GM12878 (cell line): ENCODE measurements around the gene ZNF532. TPM values are rescaled to one million over a fixed set of nuclear protein-coding genes. Genes with fewer than 3 reads are reported as not detected.

Source experiments
- ATAC-seq: fragments of 200-7000 bp; cut with Tn5 transposase; 3 replicates; pipeline ENCODE4 v1.9.1; 2020; ENCODE audit warnings: mild to moderate bottlenecking, moderate library complexity
- BruUV-seq: library from RNA; stranded (reverse); fragments of 400-500 nt; replicated peaks from 2 replicates; lab custom pipeline; 2021; lab: Mats Ljungman, UMichigan
- CTCF ChIA-PET: fragments of 300-600 bp; sonication (Branson Sonifier 250); formaldehyde crosslinking; extraction: SDS; loops from one replicate; lab custom pipeline; 2021; ENCODE audit warnings: inconsistent platforms; lab: Yijun Ruan, JAX
- POLR2A ChIA-PET: fragments of 350-600 bp; formaldehyde crosslinking; extraction: SDS; loops from one replicate; lab custom pipeline; 2021; ENCODE audit warnings: inconsistent platforms; lab: Charles Lee
- RAD21 ChIA-PET: fragments of 300-600 bp; sonication (Branson Sonifier 250); formaldehyde crosslinking; loops from one replicate; lab custom pipeline; 2023; ENCODE audit warnings: antibody characterized with exemption; ENCODE audit not compliant: unreplicated experiment; lab: Charles Lee
- SMC1A ChIA-PET: fragments of 300-600 bp; sonication (Branson Sonifier 250); formaldehyde crosslinking; loops from one replicate; lab custom pipeline; 2023; ENCODE audit not compliant: unreplicated experiment, uncharacterized antibody; lab: Charles Lee
- DNase-seq: peaks from one replicate; pipeline ENCODE4 v3.0.0-alpha.2; 2011; ENCODE audit warnings: low read depth, low spot score
- FAIRE-seq: peaks from 3 replicates; lab custom pipeline; 2011; peaks lifted over from hg19 to GRCh38; lab: Jason Lieb, UNC
- H2AFZ ChIP-seq: 2 replicates; pipeline ENCODE4 v1.6.0; 2011; ENCODE audit warnings: low read depth, low read length, control low read depth; ENCODE audit not compliant: control insufficient read depth
- H3K27ac ChIP-seq: 2 replicates; pipeline ENCODE4 v1.5.1; 2011; ENCODE audit warnings: control low read depth; ENCODE audit not compliant: control insufficient read depth, insufficient read depth
- H3K27me3 ChIP-seq, 2 experiments: replicated peaks in 1 of 2; 2 replicates each; pipeline versions ENCODE4 v1.6.0 to v1.6.1; 2011; ENCODE audit warnings: low read length in 1 of 2; ENCODE audit not compliant: control insufficient read depth in 2 of 2, insufficient read depth in 2 of 2
- H3K36me3 ChIP-seq, 2 experiments: 2 replicates each; pipeline ENCODE4 v1.5.1; 2011; ENCODE audit warnings: low read length in 1 of 2; ENCODE audit not compliant: control insufficient read depth in 2 of 2, insufficient read depth in 2 of 2
- H3K4me1 ChIP-seq: 2 replicates; pipeline ENCODE4 v1.6.1; 2011; ENCODE audit warnings: mild to moderate bottlenecking, low read length, moderate library complexity, mixed read lengths; ENCODE audit not compliant: control insufficient read depth, insufficient read depth
- H3K4me2 ChIP-seq: 2 replicates; pipeline ENCODE4 v1.6.0; 2011; ENCODE audit warnings: control low read depth; ENCODE audit not compliant: control insufficient read depth, insufficient read depth
- H3K4me3 ChIP-seq: fragments of 200-600 bp; sonication (generic); 2 replicates; pipeline ENCODE4 v1.5.1; 2016
- H3K79me2 ChIP-seq: 2 replicates; pipeline ENCODE4 v1.6.0; 2011; ENCODE audit warnings: low read length; ENCODE audit not compliant: control insufficient read depth, insufficient read depth
- H3K9ac ChIP-seq: 2 replicates; pipeline ENCODE4 v1.8.0; 2011; ENCODE audit warnings: low read length, control low read depth, mixed read lengths; ENCODE audit not compliant: control insufficient read depth, insufficient read depth
- H3K9me3 ChIP-seq: replicated peaks from 3 replicates; pipeline ENCODE4 v1.5.1; 2011; ENCODE audit warnings: mild to moderate bottlenecking, low read length; ENCODE audit not compliant: control insufficient read depth, insufficient read depth
- H4K20me1 ChIP-seq: 2 replicates; pipeline ENCODE4 v1.6.0; 2011; ENCODE audit not compliant: control insufficient read depth, insufficient read depth
- CBX3 ChIP-seq: fragments of 200-600 bp; sonication (generic); IDR thresholded peaks from 2 replicates; pipeline ENCODE4 v1.6.1; 2016; ENCODE audit warnings: low read depth, borderline replicate concordance
- CHD4 ChIP-seq: fragments of 200-600 bp; sonication (generic); IDR thresholded peaks from 2 replicates; pipeline ENCODE4 v1.6.1; 2016; ENCODE audit warnings: mild to moderate bottlenecking
- CREB1 ChIP-seq: IDR thresholded peaks from 2 replicates; pipeline ENCODE4 v1.6.1; 2012; ENCODE audit warnings: low read depth, mild to moderate bottlenecking, inconsistent platforms
- EP300 ChIP-seq, 2 experiments: fragments of 150-350 bp in 1 of 2; IDR thresholded peaks; 2 replicates each; pipeline ENCODE4 v1.6.1; 2011 to 2012; ENCODE audit warnings: low read depth in 2 of 2, low read length in 2 of 2, borderline replicate concordance in 1 of 2, improper control_type of control experiment in 1 of 2, inconsistent platforms in 1 of 2; ENCODE audit not compliant: control insufficient read depth in 1 of 2
- GABPA ChIP-seq: IDR thresholded peaks from 2 replicates; pipeline ENCODE4 v1.6.1; 2014; ENCODE audit warnings: antibody characterized with exemption, low read depth, mild to moderate bottlenecking, inconsistent platforms
- NBN ChIP-seq: fragments of 450-650 bp; IDR thresholded peaks from 2 replicates; pipeline ENCODE4 v1.6.1; 2016
- NR2C1 ChIP-seq: fragments of 450-650 bp; IDR thresholded peaks from 2 replicates; pipeline ENCODE4 v1.6.1; 2017; ENCODE audit warnings: antibody characterized with exemption, mild to moderate bottlenecking, moderate library complexity
- RCOR1 ChIP-seq: conservative IDR thresholded peaks from 2 replicates; pipeline ENCODE4 v1.6.1; 2012; ENCODE audit warnings: low read depth, low read length, improper control_type of control experiment
- STAT1 ChIP-seq: fragments of 450-650 bp; conservative IDR thresholded peaks from 2 replicates; pipeline ENCODE4 v1.6.1; 2014; ENCODE audit warnings: antibody characterized with exemption, mild to moderate bottlenecking
- ZZZ3 ChIP-seq: IDR thresholded peaks from 2 replicates; pipeline ENCODE4 v1.6.1; 2011; ENCODE audit warnings: low read depth; ENCODE audit not compliant: control insufficient read depth, insufficient read length
- WGBS: methylation state at CpG from one replicate; pipeline ENCODE4 v1.1.6; 2016; ENCODE audit warnings: low lambda C conversion rate; ENCODE audit not compliant: insufficient replicate concordance, insufficient coverage; ENCODE audit errors: missing lambda C conversion rate; 5-methylcytosine and 5-hydroxymethylcytosine counted together
- in situ Hi-C: fragments of 300-500 bp; cut with MboI; formaldehyde crosslinking; loops from 9 replicates; pipeline ENCODE4 v1.14.3; 2018; ENCODE audit warnings: mixed read lengths
- intact Hi-C: fragments of 100-400 bp; cut with micrococcal nuclease; formaldehyde crosslinking; loops from one replicate; pipeline ENCODE4 v1.14.2; 2022; ENCODE audit not compliant: unreplicated experiment
- polyA plus RNA-seq, 11 experiments: library from polyadenylated mRNA; depleted of rRNA in 4 of 11; unstranded in 6 of 11; stranded (reverse) in 5 of 11; fragments of >200 nt; fragmentation: Nextera tagmentation in 4 of 11; fragmentation: Illumina TruSeq in 1 of 11; extraction: Ambion mirVana in 4 of 11; extraction: Trizol in 1 of 11; gene quantifications; 1 replicate in 1 of 11; 2 replicates in 10 of 11; pipeline versions ENCODE4 v1.2.1 to v1.2.3, GENCODE V29; 2011 to 2016; ENCODE audit warnings: inconsistent platforms in 2 of 11, missing spikeins in 2 of 11, low read depth in 1 of 11
- total RNA-seq, 4 experiments: library from RNA; depleted of rRNA in 3 of 4; stranded (reverse); fragments of >200 nt in 3 of 4; fragmentation: Illumina TruSeq in 1 of 4; extraction: Trizol in 1 of 4; gene quantifications; 2 replicates each; pipeline versions ENCODE4 v1.2.1 to v1.2.3, GENCODE V29; 2013 to 2021
- TF ChIP-seq, protein P1 (sequence below): fragments of 450-650 bp; IDR thresholded peaks from 2 replicates; pipeline ENCODE4 v1.6.1; 2016; ENCODE audit warnings: mild to moderate bottlenecking
- TF ChIP-seq, protein P2 (sequence below): fragments of 450-650 bp; IDR thresholded peaks from 2 replicates; pipeline ENCODE4 v1.6.1; 2017; ENCODE audit warnings: low read depth, mild to moderate bottlenecking, moderate library complexity
- TF ChIP-seq, protein P3 (sequence below): fragments of 450-650 bp; IDR thresholded peaks from 2 replicates; pipeline ENCODE4 v1.6.1; 2016; ENCODE audit warnings: mild to moderate bottlenecking, moderate library complexity, borderline replicate concordance
- TF ChIP-seq, protein P4 (sequence below): fragments of 450-650 bp; IDR thresholded peaks from 2 replicates; pipeline ENCODE4 v1.6.1; 2016; ENCODE audit warnings: mild to moderate bottlenecking

Gene ZNF532
- total and polyA plus RNA-seq, 10 of the 15 experiments (the other 5 are each of a cell fraction or from before 2014, with no cell fraction given): 0.44 to 3.4 (median 1.4) TPM

- TF ChIP-seq, protein P1, sequence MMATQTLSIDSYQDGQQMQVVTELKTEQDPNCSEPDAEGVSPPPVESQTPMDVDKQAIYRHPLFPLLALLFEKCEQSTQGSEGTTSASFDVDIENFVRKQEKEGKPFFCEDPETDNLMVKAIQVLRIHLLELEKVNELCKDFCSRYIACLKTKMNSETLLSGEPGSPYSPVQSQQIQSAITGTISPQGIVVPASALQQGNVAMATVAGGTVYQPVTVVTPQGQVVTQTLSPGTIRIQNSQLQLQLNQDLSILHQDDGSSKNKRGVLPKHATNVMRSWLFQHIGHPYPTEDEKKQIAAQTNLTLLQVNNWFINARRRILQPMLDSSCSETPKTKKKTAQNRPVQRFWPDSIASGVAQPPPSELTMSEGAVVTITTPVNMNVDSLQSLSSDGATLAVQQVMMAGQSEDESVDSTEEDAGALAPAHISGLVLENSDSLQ: no peak
- TF ChIP-seq, protein P2, sequence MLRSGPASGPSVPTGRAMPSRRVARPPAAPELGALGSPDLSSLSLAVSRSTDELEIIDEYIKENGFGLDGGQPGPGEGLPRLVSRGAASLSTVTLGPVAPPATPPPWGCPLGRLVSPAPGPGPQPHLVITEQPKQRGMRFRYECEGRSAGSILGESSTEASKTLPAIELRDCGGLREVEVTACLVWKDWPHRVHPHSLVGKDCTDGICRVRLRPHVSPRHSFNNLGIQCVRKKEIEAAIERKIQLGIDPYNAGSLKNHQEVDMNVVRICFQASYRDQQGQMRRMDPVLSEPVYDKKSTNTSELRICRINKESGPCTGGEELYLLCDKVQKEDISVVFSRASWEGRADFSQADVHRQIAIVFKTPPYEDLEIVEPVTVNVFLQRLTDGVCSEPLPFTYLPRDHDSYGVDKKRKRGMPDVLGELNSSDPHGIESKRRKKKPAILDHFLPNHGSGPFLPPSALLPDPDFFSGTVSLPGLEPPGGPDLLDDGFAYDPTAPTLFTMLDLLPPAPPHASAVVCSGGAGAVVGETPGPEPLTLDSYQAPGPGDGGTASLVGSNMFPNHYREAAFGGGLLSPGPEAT: no peak
- no peak for TF ChIP-seq STAT1
Observed at GRCh38 chr18:58922995-58923394, 58.3 kb downstream of the ZNF532 start (continued).

- H2AFZ ChIP-seq: no peak overlapping the region
- FAIRE-seq (no peak), ATAC-seq (no peak), DNase-seq (no peak)
- H3K4me3 ChIP-seq: no peak overlapping the region
- in situ Hi-C loops: no loop called here
- RAD21 ChIA-PET: no interaction called here
- intact Hi-C loops: no loop called here
- CTCF ChIA-PET: no interaction called here
- SMC1A ChIA-PET: interaction anchor here (0.7 to 1.4 kb wide), 4 partner anchors 11 to 49 kb away, joined by 3 to 4 read pairs (median 4); no protein-coding TSS in a partner anchor
- TF ChIP-seq CHD4: no peak
- TF ChIP-seq, protein P3, sequence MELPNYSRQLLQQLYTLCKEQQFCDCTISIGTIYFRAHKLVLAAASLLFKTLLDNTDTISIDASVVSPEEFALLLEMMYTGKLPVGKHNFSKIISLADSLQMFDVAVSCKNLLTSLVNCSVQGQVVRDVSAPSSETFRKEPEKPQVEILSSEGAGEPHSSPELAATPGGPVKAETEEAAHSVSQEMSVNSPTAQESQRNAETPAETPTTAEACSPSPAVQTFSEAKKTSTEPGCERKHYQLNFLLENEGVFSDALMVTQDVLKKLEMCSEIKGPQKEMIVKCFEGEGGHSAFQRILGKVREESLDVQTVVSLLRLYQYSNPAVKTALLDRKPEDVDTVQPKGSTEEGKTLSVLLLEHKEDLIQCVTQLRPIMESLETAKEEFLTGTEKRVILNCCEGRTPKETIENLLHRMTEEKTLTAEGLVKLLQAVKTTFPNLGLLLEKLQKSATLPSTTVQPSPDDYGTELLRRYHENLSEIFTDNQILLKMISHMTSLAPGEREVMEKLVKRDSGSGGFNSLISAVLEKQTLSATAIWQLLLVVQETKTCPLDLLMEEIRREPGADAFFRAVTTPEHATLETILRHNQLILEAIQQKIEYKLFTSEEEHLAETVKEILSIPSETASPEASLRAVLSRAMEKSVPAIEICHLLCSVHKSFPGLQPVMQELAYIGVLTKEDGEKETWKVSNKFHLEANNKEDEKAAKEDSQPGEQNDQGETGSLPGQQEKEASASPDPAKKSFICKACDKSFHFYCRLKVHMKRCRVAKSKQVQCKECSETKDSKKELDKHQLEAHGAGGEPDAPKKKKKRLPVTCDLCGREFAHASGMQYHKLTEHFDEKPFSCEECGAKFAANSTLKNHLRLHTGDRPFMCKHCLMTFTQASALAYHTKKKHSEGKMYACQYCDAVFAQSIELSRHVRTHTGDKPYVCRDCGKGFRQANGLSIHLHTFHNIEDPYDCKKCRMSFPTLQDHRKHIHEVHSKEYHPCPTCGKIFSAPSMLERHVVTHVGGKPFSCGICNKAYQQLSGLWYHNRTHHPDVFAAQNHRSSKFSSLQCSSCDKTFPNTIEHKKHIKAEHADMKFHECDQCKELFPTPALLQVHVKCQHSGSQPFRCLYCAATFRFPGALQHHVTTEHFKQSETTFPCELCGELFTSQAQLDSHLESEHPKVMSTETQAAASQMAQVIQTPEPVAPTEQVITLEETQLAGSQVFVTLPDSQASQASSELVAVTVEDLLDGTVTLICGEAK: no peak
- TF ChIP-seq NR2C1: no peak
- TF ChIP-seq, protein P4, sequence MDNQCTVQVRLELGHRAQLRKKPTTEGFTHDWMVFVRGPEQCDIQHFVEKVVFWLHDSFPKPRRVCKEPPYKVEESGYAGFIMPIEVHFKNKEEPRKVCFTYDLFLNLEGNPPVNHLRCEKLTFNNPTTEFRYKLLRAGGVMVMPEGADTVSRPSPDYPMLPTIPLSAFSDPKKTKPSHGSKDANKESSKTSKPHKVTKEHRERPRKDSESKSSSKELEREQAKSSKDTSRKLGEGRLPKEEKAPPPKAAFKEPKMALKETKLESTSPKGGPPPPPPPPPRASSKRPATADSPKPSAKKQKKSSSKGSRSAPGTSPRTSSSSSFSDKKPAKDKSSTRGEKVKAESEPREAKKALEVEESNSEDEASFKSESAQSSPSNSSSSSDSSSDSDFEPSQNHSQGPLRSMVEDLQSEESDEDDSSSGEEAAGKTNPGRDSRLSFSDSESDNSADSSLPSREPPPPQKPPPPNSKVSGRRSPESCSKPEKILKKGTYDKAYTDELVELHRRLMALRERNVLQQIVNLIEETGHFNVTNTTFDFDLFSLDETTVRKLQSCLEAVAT: no peak
- TF ChIP-seq EP300 (IDR thresholded peaks at IDR 0.05; ENCODE audit: borderline replicate concordance in 1 of 2, control insufficient read depth in 1 of 2, low read depth in 2 of 2, low read length in 2 of 2): no peak
- TF ChIP-seq CBX3: no peak
- no peak for TF ChIP-seq ZZZ3
- TF ChIP-seq GABPA: no peak
- no peak for TF ChIP-seq NBN
- TF ChIP-seq RCOR1: no peak
- no peak for TF ChIP-seq CREB1
- POLR2A ChIA-PET: no interaction called here
- no peak overlapping the region for H3K4me2 ChIP-seq
- no peaks in the 10 kb centered on the region; a peak in 1 of 4 replicates for H3K27me3 ChIP-seq
- H4K20me1 ChIP-seq: no peaks in the 10 kb centered on the region
- WGBS: 49% methylated on average over 3 of the region's 3 CpGs
- no peak overlapping the region for H3K9ac ChIP-seq
- H3K4me1 ChIP-seq: no peaks in the 10 kb centered on the region
- no peaks in the 10 kb centered on the region for H3K36me3 ChIP-seq
- no peaks in the 10 kb centered on the region for H3K9me3 ChIP-seq
- no peaks in the 10 kb centered on the region for H3K79me2 ChIP-seq
- H3K27ac ChIP-seq: no peak overlapping the region
- BruUV-seq: no TSS peak
Observed at GRCh38 chr18:58924473-58924872, 59.8 kb downstream of the ZNF532 start.
